K562 (cell line): ENCODE measurements around the gene SLC19A1. TPM values are rescaled to one million over a fixed set of nuclear protein-coding genes. Genes with fewer than 3 reads are reported as not detected.

Source experiments
- ATAC-seq: fragments of 200-7000 bp; cut with Tn5 transposase; 3 replicates; pipeline ENCODE4 v1.9.1; 2020; ENCODE audit warnings: moderate library complexity
- BruUV-seq: library from RNA; stranded (reverse); fragments of 400-500 nt; replicated peaks from 2 replicates; lab custom pipeline; 2021; lab: Mats Ljungman, UMichigan
- CTCF ChIA-PET: fragments of 300-600 bp; formaldehyde crosslinking; extraction: SDS; loops from one replicate; lab custom pipeline; 2021; ENCODE audit warnings: low intra/inter-chr PET ratio; lab: Yijun Ruan, JAX
- POLR2A ChIA-PET: fragments of 300-600, 350-650 bp; sonication (Branson Sonifier 250); formaldehyde crosslinking; extraction: SDS; loops from one replicate; lab custom pipeline; 2021; ENCODE audit warnings: antibody characterized with exemption, inconsistent platforms; lab: Yijun Ruan, JAX
- DNase-seq, 4 experiments: peaks; one replicate each; pipeline versions ENCODE4 v3.0.0 to v3.0.0-alpha.2; 2011 to 2018; ENCODE audit warnings: low spot score in 3 of 4, mixed read lengths in 3 of 4; ENCODE audit errors: extremely low read depth in 1 of 4
- FAIRE-seq: peaks from 2 replicates; lab custom pipeline; 2011; peaks lifted over from hg19 to GRCh38; lab: Jason Lieb, UNC
- H2AFZ ChIP-seq: 2 replicates; pipeline ENCODE4 v1.6.0; 2011; ENCODE audit warnings: low read depth, low read length, control low read depth, inconsistent platforms
- H3K27ac ChIP-seq: fragments of 200-600 bp; 3 replicates; pipeline ENCODE4 v1.8.0; 2011; ENCODE audit warnings: low read depth, mild to moderate bottlenecking, control low read depth, inconsistent platforms, low read length, moderate library complexity, mixed read lengths; ENCODE audit errors: extremely low read depth
- H3K27me3 ChIP-seq, 2 experiments: fragments of 300-600 bp in 1 of 2; 2 replicates in 1 of 2; 3 replicates in 1 of 2; pipeline versions ENCODE4 v1.6.0 to v1.8.0; 2011; ENCODE audit warnings: inconsistent platforms in 2 of 2, low read length in 2 of 2, mild to moderate bottlenecking in 1 of 2, mixed read lengths in 1 of 2, moderate library complexity in 1 of 2; ENCODE audit not compliant: control insufficient read depth in 2 of 2, insufficient read depth in 2 of 2
- H3K36me3 ChIP-seq: fragments of 300-600 bp; 3 replicates; pipeline ENCODE4 v1.8.0; 2011; ENCODE audit warnings: mild to moderate bottlenecking, low read length, inconsistent platforms; ENCODE audit not compliant: control insufficient read depth, insufficient read depth
- H3K4me1 ChIP-seq, 2 experiments: fragments of 200-600 bp in 1 of 2; replicated peaks in 1 of 2; 2 replicates in 1 of 2; 3 replicates in 1 of 2; pipeline versions ENCODE4 v1.5.1 to v1.8.0; 2011; ENCODE audit warnings: inconsistent platforms in 2 of 2, low read length in 2 of 2, mild to moderate bottlenecking in 1 of 2, mixed read lengths in 1 of 2, moderate library complexity in 1 of 2; ENCODE audit not compliant: control insufficient read depth in 2 of 2, insufficient read depth in 2 of 2
- H3K4me2 ChIP-seq: 2 replicates; pipeline ENCODE4 v1.6.1; 2011; ENCODE audit warnings: low read length, control low read depth, inconsistent platforms, mixed read lengths; ENCODE audit not compliant: insufficient read depth
- H3K4me3 ChIP-seq: fragments of 200-600 bp; sonication (generic), shearing (Covaris generic); 2 replicates; pipeline ENCODE4 v1.5.1; 2016; ENCODE audit warnings: control low read depth, inconsistent platforms
- H3K79me2 ChIP-seq: fragments of 200-600 bp; 3 replicates; pipeline ENCODE4 v1.8.0; 2011; ENCODE audit warnings: low read length, inconsistent platforms; ENCODE audit not compliant: control insufficient read depth, insufficient read depth
- H3K9ac ChIP-seq, 2 experiments: 2 replicates each; pipeline versions ENCODE4 v1.6.0 to v1.6.1; 2011; ENCODE audit warnings: low read depth in 2 of 2, low read length in 2 of 2, control low read depth in 1 of 2, inconsistent platforms in 1 of 2, mild to moderate bottlenecking in 1 of 2, mixed read lengths in 1 of 2; ENCODE audit not compliant: insufficient read depth in 1 of 2
- H3K9me1 ChIP-seq: one replicate; pipeline ENCODE4 v1.6.0; 2011; ENCODE audit warnings: inconsistent platforms, mild to moderate bottlenecking, low read length, moderate library complexity; ENCODE audit not compliant: control insufficient read depth, insufficient read depth
- H3K9me3 ChIP-seq: replicated peaks from 2 replicates; pipeline ENCODE4 v1.5.1; 2011; ENCODE audit warnings: low read depth, low read length, inconsistent platforms; ENCODE audit not compliant: control insufficient read depth, insufficient read depth
- H4K20me1 ChIP-seq: replicated peaks from 2 replicates; pipeline ENCODE4 v1.6.1; 2011; ENCODE audit warnings: low read length, inconsistent platforms, mixed read lengths; ENCODE audit not compliant: control insufficient read depth, insufficient read depth
- LEF1 ChIP-seq: fragments of 450-650 bp; IDR thresholded peaks from 2 replicates; pipeline ENCODE4 v1.6.1; 2016; ENCODE audit warnings: mild to moderate bottlenecking
- NFRKB ChIP-seq: fragments of 450-650 bp; IDR thresholded peaks from 2 replicates; pipeline ENCODE4 v1.6.1; 2016; ENCODE audit warnings: low read depth
- PHF20 ChIP-seq: fragments of 450-650 bp; IDR thresholded peaks from 2 replicates; pipeline ENCODE4 v1.6.1; 2018; ENCODE audit not compliant: partially characterized antibody
- WGBS: fragments of 100-300 bp; shearing (Covaris generic); methylation state at CpG from one replicate; pipeline ENCODE4 v1.1.6; 2016; ENCODE audit warnings: low coverage, mixed read lengths; ENCODE audit not compliant: insufficient coverage; ENCODE audit errors: missing lambda C conversion rate; 5-methylcytosine and 5-hydroxymethylcytosine counted together
- in situ Hi-C: fragments of 300-500 bp; cut with MboI; formaldehyde crosslinking; loops from 4 replicates; pipeline ENCODE4 v1.15.0; 2018; ENCODE audit warnings: inconsistent platforms, mixed read lengths
- intact Hi-C: fragments of 100-400 bp; cut with micrococcal nuclease; formaldehyde crosslinking; loops from 2 replicates; pipeline ENCODE4 v1.14.2; 2022
- polyA plus RNA-seq, 8 experiments: library from polyadenylated mRNA; depleted of rRNA in 4 of 8; stranded (reverse) in 5 of 8; unstranded in 3 of 8; fragments of >200 nt; fragmentation: Nextera tagmentation in 2 of 8; fragmentation: Illumina TruSeq in 1 of 8; extraction: Ambion mirVana in 2 of 8; extraction: Trizol in 1 of 8; gene quantifications; 2 replicates each; pipeline versions ENCODE4 v1.2.1 to v1.2.3, GENCODE V29; 2011 to 2014; ENCODE audit warnings: inconsistent platforms in 1 of 8, missing spikeins in 1 of 8
- total RNA-seq, 7 experiments: library from RNA; depleted of rRNA in 6 of 7; stranded (reverse); fragments of >200 nt in 6 of 7; fragmentation: Illumina TruSeq in 2 of 7; extraction: Trizol in 2 of 7; gene quantifications; 2 replicates each; pipeline versions ENCODE4 v1.2.1 to v1.2.3, GENCODE V29; 2011 to 2021; ENCODE audit warnings: low replicate concordance in 1 of 7
- TF ChIP-seq, protein P1 (sequence below): fragments of 450-650 bp; IDR thresholded peaks from 2 replicates; pipeline ENCODE4 v1.7.1; 2018; ENCODE audit warnings: mild to moderate bottlenecking, low read depth; ENCODE audit not compliant: partially characterized antibody

SLC19A1 gene
- total and polyA plus RNA-seq, 9 of the 15 experiments (the other 6 are each of a cell fraction or from before 2014, with no cell fraction given), result 0.65 to 88.7 (median 12.0) TPM

DNA sequence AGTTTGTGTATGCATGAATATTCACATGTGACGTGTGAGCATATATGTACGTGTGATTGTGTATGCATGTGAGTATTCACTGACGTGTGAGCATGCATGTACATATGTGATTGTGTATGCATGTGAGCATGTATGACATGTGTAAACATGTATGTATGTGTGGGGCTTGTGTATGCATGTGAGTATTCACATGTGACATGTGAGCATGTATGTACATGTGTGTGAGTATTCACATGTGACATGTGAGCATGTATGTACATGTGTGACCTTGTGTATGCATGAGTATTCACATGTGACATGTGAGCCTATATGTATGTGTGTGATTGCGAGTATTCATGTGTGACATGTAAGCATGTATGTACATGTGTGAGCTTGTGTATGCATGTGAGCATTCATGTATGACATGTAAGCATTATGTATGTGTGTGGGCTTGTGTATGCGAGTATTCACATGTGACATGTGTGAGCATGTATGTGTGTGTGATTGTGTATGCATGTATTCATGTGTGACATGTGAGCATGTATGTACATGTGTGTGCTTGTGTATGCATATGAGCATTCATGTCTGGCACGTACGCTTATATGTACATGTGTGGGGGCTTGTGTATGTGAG, 89.4 kb downstream of the SLC19A1 start:
- TF ChIP-seq LEF1 (0 out of 2 replicates have a peak, but pooled peaks have one; percentile 42), NFRKB (peak; percentile 65; the same call in 1 of the 2 replicates), PHF20 (peak; percentile 78)
- TF ChIP-seq, protein P1, sequence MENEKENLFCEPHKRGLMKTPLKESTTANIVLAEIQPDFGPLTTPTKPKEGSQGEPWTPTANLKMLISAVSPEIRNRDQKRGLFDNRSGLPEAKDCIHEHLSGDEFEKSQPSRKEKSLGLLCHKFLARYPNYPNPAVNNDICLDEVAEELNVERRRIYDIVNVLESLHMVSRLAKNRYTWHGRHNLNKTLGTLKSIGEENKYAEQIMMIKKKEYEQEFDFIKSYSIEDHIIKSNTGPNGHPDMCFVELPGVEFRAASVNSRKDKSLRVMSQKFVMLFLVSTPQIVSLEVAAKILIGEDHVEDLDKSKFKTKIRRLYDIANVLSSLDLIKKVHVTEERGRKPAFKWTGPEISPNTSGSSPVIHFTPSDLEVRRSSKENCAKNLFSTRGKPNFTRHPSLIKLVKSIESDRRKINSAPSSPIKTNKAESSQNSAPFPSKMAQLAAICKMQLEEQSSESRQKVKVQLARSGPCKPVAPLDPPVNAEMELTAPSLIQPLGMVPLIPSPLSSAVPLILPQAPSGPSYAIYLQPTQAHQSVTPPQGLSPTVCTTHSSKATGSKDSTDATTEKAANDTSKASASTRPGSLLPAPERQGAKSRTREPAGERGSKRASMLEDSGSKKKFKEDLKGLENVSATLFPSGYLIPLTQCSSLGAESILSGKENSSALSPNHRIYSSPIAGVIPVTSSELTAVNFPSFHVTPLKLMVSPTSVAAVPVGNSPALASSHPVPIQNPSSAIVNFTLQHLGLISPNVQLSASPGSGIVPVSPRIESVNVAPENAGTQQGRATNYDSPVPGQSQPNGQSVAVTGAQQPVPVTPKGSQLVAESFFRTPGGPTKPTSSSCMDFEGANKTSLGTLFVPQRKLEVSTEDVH, result no peak
- H2AFZ ChIP-seq, result no peak overlapping the region
- FAIRE-seq (peak; percentile 73), DNase-seq (no peak), ATAC-seq (no peak)
- no peaks in the 10 kb centered on the region for H3K79me2 ChIP-seq
- no peak overlapping the region for H3K4me2 ChIP-seq
- CTCF ChIA-PET, result no interaction called here
- H3K9ac ChIP-seq, result no peak overlapping the region
- H3K9me3 ChIP-seq, result peaks cover 13% of the 10 kb centered on the region
- no peak overlapping the region for H3K4me3 ChIP-seq
- intact Hi-C loops (no loop called here), in situ Hi-C loops (no loop called here)
- WGBS, result 53% methylated on average over 7 of the region's 7 CpGs
- POLR2A ChIA-PET, result no interaction called here
- BruUV-seq, result no TSS peak
- peaks cover 0 to 7% of the 10 kb centered on the region in 2 experiments; a peak in 2 of 5 replicates for H3K27me3 ChIP-seq
- H3K9me1 ChIP-seq, result no peaks in the 10 kb centered on the region
- H4K20me1 ChIP-seq, result peaks cover 28% of the 10 kb centered on the region; the same call in 1 of the 2 replicates
- H3K36me3 ChIP-seq, result no peaks in the 10 kb centered on the region; the same call in 2 of the 3 replicates
- H3K27ac ChIP-seq, result no peak overlapping the region
- H3K4me1 ChIP-seq, result peaks cover 0 to 64% of the 10 kb centered on the region in 2 experiments; a peak in 1 of 5 replicates
